ENCODE data around the gene ZNF536.
"Not testable (repeated sequence)": the region's sequence is repeated elsewhere in the genome, so short reads cannot be mapped to it uniquely, and the experiment has no call there.

ZNF536 gene

GRCh38 chr19:30335306-30335886 is 36.8 kb upstream of the ZNF536 start:
- Mint-ChIP-seq H3K27me3 (peaks cover 16% of the 10 kb centered on the region), H3K4me3 (no peak overlapping the region), H3K27ac (ENCODE audit: low read depth) (no peak overlapping the region), H3K4me1 (no peaks in the 10 kb centered on the region), H3K9me3 (no peaks in the 10 kb centered on the region), H3K36me3 (ENCODE audit: insufficient read depth) (no peaks in the 10 kb centered on the region)
- no peak for ATAC-seq (replicated peaks; ENCODE audit: extremely low read depth, poor library complexity, severe bottlenecking)
- DNase-seq (ENCODE audit: low spot score in 2 of 2) = no peak

- Mint-ChIP-seq H3K27me3 (peaks cover 15% of the 10 kb centered on the region), H3K4me1 (no peaks in the 10 kb centered on the region), H3K9me3 (no peaks in the 10 kb centered on the region), H3K36me3 (ENCODE audit: insufficient read depth) (no peaks in the 10 kb centered on the region), H3K27ac (ENCODE audit: low read depth) (no peak overlapping the region), H3K4me3 (no peak overlapping the region)
- ATAC-seq (replicated peaks; ENCODE audit: extremely low read depth, poor library complexity, severe bottlenecking) (no peak), DNase-seq (ENCODE audit: low spot score in 2 of 2) (no peak)
Measured at GRCh38 chr19:30336290-30336689, 35.9 kb upstream of the ZNF536 start.

DNA sequence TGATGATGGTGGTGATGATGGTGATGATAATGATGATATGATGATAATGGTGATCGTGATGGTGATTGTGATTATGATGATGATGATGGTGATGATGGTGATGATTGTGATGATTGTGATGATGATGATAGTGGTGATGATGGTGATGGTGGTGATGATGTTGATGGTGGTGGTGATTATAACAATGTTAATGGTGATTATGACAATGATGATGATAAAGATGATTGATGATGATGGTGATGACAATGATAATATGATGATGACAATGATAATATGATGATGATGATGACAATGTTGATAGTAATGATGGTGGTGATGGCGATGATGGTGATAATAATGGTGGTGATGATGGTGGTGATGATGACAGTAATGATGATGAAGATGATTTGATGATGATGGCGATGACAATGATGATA is 34.1 kb upstream of the ZNF536 start:
- DNase-seq (ENCODE audit: low spot score in 2 of 2) (no peak), ATAC-seq (replicated peaks; ENCODE audit: extremely low read depth, poor library complexity, severe bottlenecking) (no peak)
- H3K4me1 Mint-ChIP-seq = no peaks in the 10 kb centered on the region
- no peaks in the 10 kb centered on the region for H3K27me3 Mint-ChIP-seq
- H3K36me3 Mint-ChIP-seq (ENCODE audit: insufficient read depth) = no peaks in the 10 kb centered on the region
- no peak overlapping the region for H3K27ac Mint-ChIP-seq (ENCODE audit: low read depth)
- H3K4me3 Mint-ChIP-seq = no peak overlapping the region
- H3K9me3 Mint-ChIP-seq = no peaks in the 10 kb centered on the region

GRCh38 chr19:30338878-30339623 is 33.1 kb upstream of the ZNF536 start:
- H3K36me3 Mint-ChIP-seq (ENCODE audit: insufficient read depth) = no peaks in the 10 kb centered on the region
- no peaks in the 10 kb centered on the region for H3K4me1 Mint-ChIP-seq
- no peak overlapping the region for H3K4me3 Mint-ChIP-seq
- no peaks in the 10 kb centered on the region for H3K9me3 Mint-ChIP-seq
- ATAC-seq (replicated peaks; ENCODE audit: extremely low read depth, poor library complexity, severe bottlenecking) (no peak), DNase-seq (ENCODE audit: low spot score in 2 of 2) (no peak)
- H3K27ac Mint-ChIP-seq (ENCODE audit: low read depth) = no peak overlapping the region
- no peaks in the 10 kb centered on the region for H3K27me3 Mint-ChIP-seq

DNA sequence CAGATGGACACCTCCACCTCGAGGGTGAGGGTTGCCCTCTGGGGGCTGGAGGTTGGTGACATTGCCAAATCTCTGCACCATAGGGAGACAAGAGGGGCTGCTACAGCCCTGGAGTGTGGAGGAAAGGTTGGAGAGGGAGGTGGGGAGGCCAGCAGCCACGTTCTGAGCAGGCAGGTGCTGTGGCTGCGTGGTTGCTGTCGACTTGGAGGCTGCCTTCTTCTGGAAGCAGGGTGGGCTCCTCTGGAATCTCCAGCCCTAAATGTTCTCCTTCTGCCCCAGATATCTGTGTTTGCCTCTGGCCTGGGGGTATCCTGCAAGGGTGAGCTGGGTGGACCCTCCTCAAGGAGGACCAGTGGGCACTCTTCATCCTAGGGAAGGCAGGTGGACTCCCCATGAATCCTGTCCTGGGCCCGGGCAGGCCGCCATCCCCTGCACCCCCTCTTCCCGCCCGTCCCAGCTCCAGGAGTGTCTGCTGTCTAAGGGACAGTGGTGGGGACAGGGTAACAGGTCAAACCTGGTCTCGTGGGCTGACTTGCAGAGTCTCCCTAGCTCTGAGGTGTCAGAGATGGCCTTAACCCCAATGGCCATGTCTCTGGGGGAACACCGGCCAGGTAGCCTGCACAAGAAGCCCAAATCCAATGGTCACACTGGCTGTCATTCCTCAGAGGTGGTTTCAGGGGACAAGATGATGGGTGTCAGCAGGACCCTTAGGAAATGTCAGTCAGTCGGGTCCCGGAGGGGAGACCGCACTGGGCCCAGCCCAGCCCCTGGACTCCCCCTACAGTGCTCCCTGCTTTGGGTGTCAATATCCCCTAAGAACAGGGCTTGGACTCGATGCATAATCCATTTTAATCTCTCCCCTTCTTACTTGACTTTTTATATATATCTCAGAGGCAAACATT is 32.3 kb upstream of the ZNF536 start:
- Mint-ChIP-seq H3K27me3 (no peaks in the 10 kb centered on the region), H3K9me3 (no peaks in the 10 kb centered on the region), H3K36me3 (ENCODE audit: insufficient read depth) (no peaks in the 10 kb centered on the region), H3K27ac (ENCODE audit: low read depth) (no peak overlapping the region), H3K4me1 (no peaks in the 10 kb centered on the region), H3K4me3 (no peak overlapping the region)
- ATAC-seq (replicated peaks; ENCODE audit: extremely low read depth, poor library complexity, severe bottlenecking) = no peak
- no peak for DNase-seq (ENCODE audit: low spot score in 2 of 2)

DNA sequence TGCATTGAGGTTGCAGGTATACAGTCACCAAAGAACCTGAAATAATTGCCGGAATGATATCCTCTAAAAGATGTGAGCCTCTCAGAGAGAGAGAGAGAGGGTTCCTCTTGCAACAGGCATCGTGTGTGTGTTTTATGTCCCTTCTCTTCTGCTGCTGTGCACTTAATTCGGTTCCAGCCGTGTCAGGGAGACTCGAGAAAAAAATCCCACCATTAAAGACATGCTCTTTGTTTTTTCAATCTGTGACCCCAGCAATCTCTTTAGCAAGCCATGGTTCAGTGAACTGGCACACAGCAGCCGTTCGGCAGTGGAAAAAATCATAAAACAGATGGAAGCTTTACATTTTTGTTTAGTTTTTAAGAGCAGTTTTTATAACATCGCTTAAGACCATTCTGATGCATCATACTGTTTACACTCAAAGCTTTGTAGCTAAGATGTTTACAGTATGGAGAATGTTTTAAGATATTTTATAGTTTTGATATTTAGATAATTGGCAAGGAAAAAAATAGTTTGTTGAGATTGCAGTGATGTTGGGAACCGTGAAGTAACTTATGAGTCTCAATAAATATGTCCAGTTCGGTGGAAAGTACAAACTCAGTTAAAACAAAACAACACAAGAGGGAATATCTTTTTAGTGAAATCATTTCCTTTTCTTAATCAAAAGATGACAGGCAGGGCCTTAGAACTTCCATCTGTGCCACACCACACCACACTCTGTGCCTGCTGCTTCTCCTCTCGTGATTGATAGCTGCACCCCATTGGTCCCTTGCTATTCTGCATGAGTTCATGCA is 31.2 kb upstream of the ZNF536 start:
- ATAC-seq (replicated peaks; ENCODE audit: extremely low read depth, poor library complexity, severe bottlenecking) (no peak), DNase-seq (ENCODE audit: low spot score in 2 of 2) (no peak)
- no peaks in the 10 kb centered on the region for H3K27me3 Mint-ChIP-seq
- H3K9me3 Mint-ChIP-seq = no peaks in the 10 kb centered on the region
- no peak overlapping the region for H3K27ac Mint-ChIP-seq (ENCODE audit: low read depth)
- no peaks in the 10 kb centered on the region for H3K36me3 Mint-ChIP-seq (ENCODE audit: insufficient read depth)
- H3K4me3 Mint-ChIP-seq = no peak overlapping the region
- no peaks in the 10 kb centered on the region for H3K4me1 Mint-ChIP-seq

DNA sequence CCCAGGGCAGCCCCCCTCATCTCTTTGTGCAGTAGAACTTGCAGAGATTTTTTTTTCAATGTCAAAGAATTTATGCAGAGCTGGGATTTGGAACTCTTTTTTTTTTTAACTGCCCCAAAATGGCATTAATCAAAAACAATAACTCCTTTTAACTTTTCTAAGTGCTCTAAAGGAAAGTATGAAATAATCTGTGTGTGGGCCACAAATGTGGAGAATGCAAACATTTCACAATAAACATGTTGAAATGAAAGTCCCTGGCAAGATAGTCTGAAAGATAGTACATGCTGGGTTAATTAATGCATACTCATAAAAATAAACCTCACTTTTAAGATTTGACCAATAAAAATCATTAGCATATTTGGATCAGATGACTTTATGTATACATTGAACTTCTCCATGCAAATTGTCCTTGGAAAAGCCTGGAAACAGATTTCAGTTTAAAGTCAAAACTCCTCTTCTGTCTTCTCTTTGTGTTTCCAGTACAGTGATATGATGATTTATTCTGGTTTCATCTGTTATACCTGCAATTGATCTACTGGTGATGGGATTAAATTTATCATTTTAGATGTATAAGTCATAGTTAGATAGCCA is 30.5 kb upstream of the ZNF536 start:
- Mint-ChIP-seq H3K27me3 (no peaks in the 10 kb centered on the region), H3K4me3 (no peak overlapping the region), H3K27ac (ENCODE audit: low read depth) (no peak overlapping the region), H3K36me3 (ENCODE audit: insufficient read depth) (no peaks in the 10 kb centered on the region), H3K9me3 (no peaks in the 10 kb centered on the region), H3K4me1 (no peaks in the 10 kb centered on the region)
- ATAC-seq (replicated peaks; ENCODE audit: extremely low read depth, poor library complexity, severe bottlenecking) = no peak
- no peak for DNase-seq (ENCODE audit: low spot score in 2 of 2)

DNA sequence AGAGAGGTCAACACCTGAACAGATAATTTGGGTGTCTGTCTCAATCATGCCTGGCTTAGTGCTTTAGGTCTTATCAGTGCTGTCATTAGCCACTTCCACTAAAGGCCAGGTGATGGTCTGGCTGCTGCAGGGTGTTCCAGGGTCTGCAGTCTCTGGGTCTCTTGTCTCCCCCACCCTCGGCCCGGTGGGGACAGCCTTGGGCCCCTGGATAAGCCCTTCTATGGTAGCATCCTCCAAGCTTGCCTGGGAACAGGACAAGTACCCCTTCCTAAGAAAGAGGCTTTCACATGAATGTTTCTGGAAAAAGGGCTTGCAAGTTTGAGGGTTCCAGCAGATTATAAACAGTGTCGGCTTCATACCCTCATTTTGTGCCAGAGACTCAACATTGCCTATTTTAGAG is 29.3 kb upstream of the ZNF536 start:
- Mint-ChIP-seq H3K9me3 (no peaks in the 10 kb centered on the region), H3K4me3 (no peak overlapping the region), H3K36me3 (ENCODE audit: insufficient read depth) (no peaks in the 10 kb centered on the region), H3K27ac (ENCODE audit: low read depth) (no peak overlapping the region), H3K27me3 (no peaks in the 10 kb centered on the region), H3K4me1 (no peaks in the 10 kb centered on the region)
- DNase-seq (ENCODE audit: low spot score in 2 of 2) (no peak), ATAC-seq (replicated peaks; ENCODE audit: extremely low read depth, poor library complexity, severe bottlenecking) (no peak)

DNA sequence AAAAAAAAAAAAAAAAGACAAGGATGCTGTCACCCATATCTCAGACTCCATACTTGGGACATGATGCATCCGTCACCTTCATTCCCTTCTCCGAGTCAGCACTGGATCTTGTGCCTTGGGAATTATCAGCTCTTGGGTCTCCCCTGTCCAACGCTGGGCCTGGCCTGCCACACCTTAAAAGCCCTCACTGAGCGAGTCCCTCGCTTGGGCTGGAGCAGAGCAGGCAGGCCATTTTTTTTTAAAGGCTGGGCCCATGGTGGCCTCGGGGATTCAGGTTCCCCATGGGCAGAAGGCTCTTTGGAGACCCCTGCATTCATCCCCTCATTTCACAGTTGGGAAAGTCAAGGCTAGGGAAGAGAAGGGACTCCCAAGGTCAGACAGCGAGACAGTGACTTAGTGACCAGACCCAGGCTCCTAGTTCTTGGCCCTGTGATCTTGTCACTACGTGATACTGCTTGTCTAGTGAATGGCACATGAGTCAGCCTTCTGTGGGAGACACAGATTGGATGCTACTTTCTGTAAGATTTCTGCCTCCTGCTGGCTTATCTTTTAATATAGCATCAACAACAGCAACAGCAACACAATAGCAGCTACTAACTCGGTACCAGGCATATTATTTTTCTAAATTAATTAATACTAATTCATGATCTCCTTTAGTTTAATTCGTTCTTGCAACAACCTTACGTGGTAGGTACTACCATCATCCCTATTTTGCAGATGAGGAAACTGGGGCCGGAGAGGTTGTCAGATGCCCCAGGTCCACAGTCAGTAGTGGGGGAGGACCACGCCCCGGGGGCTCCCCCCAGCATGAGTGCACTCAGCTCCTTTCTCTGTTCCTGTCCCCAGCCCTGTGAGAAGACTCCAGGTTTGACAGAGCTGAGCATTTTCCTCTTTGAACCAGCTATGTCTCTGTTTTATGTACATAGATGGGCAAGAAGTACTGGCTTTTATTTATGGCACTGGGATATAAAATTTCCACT is 27.4 kb upstream of the ZNF536 start:
- H3K4me1 Mint-ChIP-seq = no peaks in the 10 kb centered on the region
- no peaks in the 10 kb centered on the region for H3K9me3 Mint-ChIP-seq
- DNase-seq (ENCODE audit: low spot score in 2 of 2) (no peak), ATAC-seq (replicated peaks; ENCODE audit: extremely low read depth, poor library complexity, severe bottlenecking) (no peak)
- no peaks in the 10 kb centered on the region for H3K27me3 Mint-ChIP-seq
- no peak overlapping the region for H3K27ac Mint-ChIP-seq (ENCODE audit: low read depth)
- no peak overlapping the region for H3K4me3 Mint-ChIP-seq
- H3K36me3 Mint-ChIP-seq (ENCODE audit: insufficient read depth) = no peaks in the 10 kb centered on the region

DNA sequence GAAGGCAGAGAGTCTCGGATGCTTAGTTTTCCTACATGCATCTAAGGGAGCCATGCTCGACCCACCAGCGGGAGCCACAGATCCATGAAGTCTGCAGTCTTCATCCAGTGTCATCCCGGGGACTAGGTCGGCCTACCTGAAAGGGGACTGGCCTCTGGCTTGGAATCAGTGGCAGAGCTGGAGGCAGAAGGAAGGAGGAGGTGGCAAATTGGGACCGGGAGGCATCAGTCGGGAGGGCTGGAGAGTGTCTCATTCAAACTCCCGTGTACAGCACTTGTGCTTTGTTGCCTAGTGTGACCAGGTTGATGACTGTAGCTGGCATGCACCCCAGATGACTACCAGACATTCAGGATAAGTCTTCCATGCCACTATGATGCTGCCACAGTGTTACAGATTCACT is 26.5 kb upstream of the ZNF536 start:
- ATAC-seq (replicated peaks; ENCODE audit: extremely low read depth, poor library complexity, severe bottlenecking) (no peak), DNase-seq (ENCODE audit: low spot score in 2 of 2) (no peak)
- H3K27ac Mint-ChIP-seq (ENCODE audit: low read depth) = no peak overlapping the region
- no peaks in the 10 kb centered on the region for H3K4me1 Mint-ChIP-seq
- no peaks in the 10 kb centered on the region for H3K27me3 Mint-ChIP-seq
- H3K9me3 Mint-ChIP-seq = no peaks in the 10 kb centered on the region
- H3K4me3 Mint-ChIP-seq = no peak overlapping the region
- no peaks in the 10 kb centered on the region for H3K36me3 Mint-ChIP-seq (ENCODE audit: insufficient read depth)

- H3K27ac Mint-ChIP-seq (ENCODE audit: low read depth); ATAC-seq (replicated peaks; ENCODE audit: extremely low read depth, poor library complexity, severe bottlenecking); H3K4me1 Mint-ChIP-seq; H3K4me3 Mint-ChIP-seq; DNase-seq (ENCODE audit: low spot score in 2 of 2); H3K9me3 Mint-ChIP-seq; H3K27me3 Mint-ChIP-seq; H3K36me3 Mint-ChIP-seq (ENCODE audit: insufficient read depth): not testable (repeated sequence)
Measured at GRCh38 chr19:30346468-30346867, 25.7 kb upstream of the ZNF536 start.
